GM12874 (cell line): Measurements from ENCODE around the gene HSPG2.

Experiments used
- TF ChIP-seq, protein P1 (sequence below): IDR thresholded peaks from 2 replicates; pipeline ENCODE4 v1.5.1; 2011; ENCODE audit warnings: low read depth, mild to moderate bottlenecking, control low read depth, low read length, moderate library complexity; ENCODE audit not compliant: insufficient read depth

The HSPG2 gene

DNA sequence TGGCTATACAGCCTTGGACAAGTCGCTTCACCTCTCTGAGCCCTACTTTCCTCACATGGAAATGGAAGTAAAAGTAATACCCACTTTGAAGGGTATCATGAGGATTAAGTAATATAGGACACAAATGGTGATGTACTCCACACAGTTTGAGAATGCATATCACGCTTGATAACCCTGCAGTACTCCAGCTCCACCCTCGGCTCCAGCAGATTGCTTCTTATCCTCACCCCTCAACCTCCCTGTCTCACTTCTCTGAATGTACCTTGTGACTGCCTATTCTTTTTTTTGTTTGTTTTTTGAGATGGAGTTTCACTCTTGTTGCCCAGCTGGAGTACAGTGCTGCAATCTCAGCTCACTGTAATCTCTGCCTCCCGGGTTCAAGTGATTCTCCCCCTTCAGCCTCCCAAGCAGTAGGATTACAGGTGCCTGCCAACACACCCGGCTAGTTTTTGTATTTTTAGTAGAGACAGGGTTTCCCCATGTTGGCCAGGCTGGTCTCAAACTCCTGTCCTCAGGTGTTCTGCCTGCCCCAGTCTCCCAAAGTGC is 69.6 kb downstream of the HSPG2 start:
- TF ChIP-seq, protein P1, sequence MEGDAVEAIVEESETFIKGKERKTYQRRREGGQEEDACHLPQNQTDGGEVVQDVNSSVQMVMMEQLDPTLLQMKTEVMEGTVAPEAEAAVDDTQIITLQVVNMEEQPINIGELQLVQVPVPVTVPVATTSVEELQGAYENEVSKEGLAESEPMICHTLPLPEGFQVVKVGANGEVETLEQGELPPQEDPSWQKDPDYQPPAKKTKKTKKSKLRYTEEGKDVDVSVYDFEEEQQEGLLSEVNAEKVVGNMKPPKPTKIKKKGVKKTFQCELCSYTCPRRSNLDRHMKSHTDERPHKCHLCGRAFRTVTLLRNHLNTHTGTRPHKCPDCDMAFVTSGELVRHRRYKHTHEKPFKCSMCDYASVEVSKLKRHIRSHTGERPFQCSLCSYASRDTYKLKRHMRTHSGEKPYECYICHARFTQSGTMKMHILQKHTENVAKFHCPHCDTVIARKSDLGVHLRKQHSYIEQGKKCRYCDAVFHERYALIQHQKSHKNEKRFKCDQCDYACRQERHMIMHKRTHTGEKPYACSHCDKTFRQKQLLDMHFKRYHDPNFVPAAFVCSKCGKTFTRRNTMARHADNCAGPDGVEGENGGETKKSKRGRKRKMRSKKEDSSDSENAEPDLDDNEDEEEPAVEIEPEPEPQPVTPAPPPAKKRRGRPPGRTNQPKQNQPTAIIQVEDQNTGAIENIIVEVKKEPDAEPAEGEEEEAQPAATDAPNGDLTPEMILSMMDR: no peak

- TF ChIP-seq, protein P1: no peak
These were observed 70.4 kb downstream of the HSPG2 start for GRCh38 chr1:21866707-21867043.

GRCh38 chr1:21865943-21866706 is 71.0 kb downstream of the HSPG2 start:
- TF ChIP-seq, protein P1: no peak

- TF ChIP-seq, protein P1: no peak
These were observed 71.5 kb downstream of the HSPG2 start for GRCh38 chr1:21865609-21865942.

DNA sequence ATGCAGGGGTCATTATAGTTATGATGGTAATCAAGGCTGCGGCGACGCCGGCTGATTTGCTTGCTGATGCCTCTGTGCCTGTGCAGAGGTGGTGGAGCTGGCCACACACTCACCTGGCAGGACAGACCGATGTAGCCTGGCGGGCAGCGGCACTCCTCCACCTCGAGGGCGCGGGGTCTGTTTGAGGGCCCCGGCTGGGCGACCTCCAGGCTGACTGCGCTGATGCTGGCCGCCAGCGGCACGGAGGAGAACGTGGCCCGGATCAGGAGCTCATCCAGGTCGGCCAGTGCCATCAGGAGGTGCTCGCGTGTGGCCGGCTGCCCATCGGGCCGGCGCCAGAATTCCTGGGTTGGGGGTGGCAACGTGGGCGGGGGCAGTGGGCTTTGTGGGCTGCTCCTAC is 72.4 kb downstream of the HSPG2 start:
- TF ChIP-seq, protein P1: no peak

- TF ChIP-seq, protein P1: no peak
These were observed 73.1 kb downstream of the HSPG2 start for GRCh38 chr1:21863981-21864380.

GRCh38 chr1:21861602-21862429 is 75.3 kb downstream of the HSPG2 start:
- TF ChIP-seq, protein P1: no peak
